Amygdala (tissue), 56 donors: ENCODE data around the gene ANK3.
A peak's percentile ranks its signal among the peaks of the same experiment; 100 is the strongest.

Experiments used
- DNase-seq, 56 donors: peaks; one replicate each; lab custom pipeline; 2025; lab: John Stamatoyannopoulos, UW

The ANK3 gene

DNA sequence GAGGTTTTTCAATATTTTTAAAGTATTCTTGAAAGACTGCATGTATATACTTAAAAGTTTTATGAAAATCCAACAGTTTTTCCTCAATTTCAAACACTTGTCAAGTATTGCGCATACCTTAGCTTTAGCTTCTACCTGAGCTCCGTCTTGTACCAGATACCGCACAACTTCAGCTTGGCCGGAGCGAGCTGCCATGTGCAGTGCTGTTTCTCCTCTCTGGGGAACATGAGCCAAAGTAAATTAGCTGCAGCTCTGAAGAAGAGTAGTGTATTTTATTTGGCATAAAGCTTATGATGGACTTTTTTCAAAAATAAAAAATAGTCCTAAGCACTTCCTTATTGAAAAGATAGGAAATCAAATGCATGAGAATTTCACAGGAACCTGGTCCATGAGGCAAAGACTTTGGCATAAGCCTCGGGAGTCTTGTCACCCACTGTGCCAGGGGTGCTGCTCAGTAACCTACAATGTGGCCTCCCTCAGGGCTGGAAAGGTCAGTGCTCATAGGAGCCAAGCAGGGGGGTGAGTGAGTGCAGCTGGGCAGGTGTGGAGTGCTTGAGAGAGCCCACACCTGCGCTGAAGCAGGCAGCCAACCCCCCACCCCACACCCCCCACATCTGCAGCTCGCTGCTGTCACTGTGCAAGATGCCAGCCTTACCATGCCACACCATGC lies 189.5 kb downstream of the ANK3 start:
- DNase-seq, result no peak

DNA sequence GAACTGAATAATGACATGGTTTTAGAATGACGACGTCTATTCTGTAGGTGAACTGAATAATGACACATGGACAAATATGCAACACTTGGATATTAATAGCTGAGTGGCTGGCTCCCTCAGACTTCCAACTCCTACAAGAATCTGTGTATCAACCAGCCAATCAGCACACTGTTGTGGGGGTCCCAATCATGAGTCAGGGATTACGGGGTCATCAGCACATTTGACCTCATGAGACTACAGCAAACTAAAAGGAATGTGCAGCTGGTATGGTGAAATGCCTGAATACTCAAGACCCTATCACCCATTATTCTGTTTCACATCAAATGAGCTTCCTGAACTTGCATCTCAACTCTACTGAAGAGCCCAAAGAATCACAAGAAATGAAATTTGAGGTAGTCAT lies 192.5 kb downstream of the ANK3 start:
- no peak for DNase-seq

DNA sequence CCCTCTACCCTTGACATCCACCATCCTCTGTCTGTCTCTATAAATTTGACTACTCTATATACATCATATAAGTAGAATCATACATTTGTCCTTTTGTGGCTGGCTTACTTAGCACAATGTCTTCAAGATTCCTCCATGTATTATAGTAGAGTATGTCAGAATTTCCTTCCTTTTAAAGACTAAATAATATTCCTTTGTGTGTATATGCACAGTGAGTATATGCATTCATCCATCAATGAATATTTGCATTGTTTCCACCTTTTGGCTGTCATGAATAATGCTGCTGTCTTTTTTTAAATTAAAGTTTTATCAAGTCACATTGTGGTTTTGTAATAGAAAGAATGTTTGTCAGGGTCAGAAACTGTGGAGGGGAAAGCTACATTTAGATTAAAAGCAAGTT lies 195.3 kb downstream of the ANK3 start:
- DNase-seq, result no peak

DNA sequence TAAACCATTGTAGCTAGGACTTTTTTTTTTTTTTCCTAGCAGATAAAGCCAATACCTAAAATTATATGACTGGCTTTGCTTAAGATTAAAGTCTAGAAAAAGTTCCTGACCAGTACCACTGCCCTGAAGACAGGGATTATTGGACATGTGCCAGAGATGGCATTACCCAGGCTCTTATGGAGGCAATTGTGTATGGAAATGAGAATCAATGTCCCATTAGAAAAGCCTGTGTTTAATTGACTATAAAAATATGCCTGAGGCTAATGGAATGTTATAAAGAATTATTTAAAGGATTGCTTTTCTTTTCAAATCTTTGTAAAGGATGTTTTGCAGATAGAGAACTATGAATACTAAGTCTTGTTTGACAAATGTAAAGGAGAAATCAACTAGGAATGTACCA lies 196.7 kb downstream of the ANK3 start:
- no peak for DNase-seq

DNA sequence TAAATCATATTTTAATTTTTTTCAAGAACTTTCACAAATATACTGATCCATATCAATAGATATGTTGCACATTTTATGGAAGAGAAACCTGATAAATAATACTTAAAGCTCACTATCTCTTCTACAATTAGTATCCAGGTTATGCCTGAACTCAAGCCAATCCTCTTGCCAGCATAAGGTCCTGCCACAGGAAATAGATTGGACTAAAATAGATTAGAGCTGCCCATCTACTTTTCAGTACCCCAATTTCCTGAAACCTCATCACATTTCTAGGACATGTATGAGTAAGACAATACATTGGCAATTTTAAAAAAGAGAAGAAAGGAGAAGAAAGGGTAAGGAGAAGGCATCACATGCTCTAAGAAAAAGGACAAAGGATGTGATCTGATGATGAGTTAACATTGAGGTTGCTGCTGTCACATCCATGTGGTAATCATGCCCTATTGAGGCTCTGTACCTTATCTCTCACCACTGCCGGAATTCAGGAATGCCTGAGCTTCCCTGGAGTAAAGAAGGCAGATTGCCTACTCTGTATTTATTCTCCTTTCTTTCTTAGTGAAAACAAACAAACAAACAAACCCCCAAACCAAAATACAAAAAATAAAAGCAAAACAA lies 199.7 kb downstream of the ANK3 start:
- no peak for DNase-seq

DNA sequence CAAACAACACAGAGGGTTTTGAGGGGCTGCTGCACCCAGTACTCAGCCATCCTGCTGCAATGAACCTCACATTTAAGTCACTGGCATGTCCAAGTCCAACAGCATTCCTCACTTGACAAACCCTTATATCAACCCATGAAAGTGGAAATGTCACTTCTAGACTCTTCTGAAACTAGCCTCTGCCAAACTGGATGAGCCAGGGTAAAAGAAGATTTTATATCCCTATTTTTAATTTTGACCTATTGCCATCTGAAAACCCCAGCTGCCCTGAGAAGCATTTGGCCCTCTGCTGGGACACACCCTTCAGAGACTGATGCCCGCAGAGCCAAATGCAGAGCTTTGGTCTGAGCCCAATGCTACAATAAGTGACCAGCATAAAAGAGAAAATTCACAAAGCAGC lies 201.1 kb downstream of the ANK3 start:
- no peak for DNase-seq

DNA sequence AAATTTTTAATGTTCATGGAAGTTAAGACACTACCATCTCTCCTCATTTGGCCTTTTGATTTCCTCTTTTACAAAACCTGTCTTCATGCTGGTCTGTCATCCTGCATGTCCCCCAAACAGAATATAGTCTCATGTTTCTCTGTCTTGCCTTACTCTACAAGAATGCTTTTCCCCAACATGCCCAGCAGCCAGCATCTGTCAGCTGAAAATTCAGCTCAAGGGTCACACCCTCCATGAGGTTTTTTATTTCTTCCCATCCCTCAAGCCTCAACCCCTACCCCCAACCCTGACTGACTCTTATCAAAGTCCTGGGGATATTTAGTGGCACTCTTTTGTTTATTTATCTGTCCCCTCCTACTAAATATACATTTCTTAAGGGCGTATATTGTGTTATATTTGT lies 202.0 kb downstream of the ANK3 start:
- DNase-seq, result no peak

DNA sequence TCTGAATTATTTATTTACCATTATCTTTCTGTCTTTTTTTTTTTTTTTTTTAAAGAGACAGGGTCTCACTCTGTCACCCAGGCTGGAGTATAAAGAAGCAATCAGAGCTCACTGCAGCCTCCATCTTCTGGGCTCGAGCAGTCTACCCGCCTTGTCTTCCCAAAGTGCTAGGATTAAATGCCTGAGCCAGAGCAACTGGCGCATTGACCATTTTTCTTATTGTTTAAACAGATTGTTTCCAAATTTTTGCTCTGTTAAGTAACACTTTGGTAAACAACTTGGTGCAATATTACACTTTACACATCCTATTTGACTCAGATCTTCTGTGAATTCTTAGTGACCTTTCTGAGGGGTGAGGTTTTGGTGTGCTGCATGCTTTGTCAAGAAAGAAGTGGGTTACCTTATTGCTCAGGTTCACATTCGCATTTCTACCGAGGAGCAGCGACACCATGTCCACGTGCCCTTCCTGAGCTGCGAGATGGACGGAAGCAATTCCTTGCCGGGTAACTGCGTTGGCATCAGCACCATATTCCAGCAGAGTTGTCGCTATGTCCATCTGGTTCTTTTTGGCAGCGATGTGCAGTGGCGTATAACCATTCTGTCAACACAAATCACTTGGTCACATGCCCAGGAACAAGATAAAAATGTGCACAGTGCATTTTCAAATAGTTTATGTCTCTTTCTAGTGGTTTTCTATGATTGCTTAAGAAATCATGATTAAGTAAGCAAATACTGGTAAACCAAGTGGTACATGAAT lies 203.2 kb downstream of the ANK3 start:
- peak in 23 of 56 donors; percentile 3 to 62 (median 19) for DNase-seq

DNA sequence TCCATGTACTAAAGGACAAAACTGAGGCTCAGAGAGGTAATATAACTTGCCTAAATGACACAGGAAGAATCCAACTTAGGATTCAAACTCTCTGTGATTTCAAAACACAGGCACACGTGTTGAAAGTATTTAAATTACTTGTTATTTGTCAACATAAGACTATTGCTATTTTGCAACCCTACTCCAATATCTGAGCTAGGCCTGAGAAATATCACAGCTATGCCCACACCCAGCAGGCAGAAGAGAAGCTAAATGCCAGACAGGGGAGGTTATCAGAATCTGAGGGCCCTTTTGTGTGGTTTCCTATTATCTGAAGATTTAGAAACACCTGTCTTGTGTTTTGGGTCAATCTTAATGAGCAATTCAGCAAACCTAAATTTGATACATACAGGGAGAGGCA lies 204.3 kb downstream of the ANK3 start:
- DNase-seq, result no peak

DNA sequence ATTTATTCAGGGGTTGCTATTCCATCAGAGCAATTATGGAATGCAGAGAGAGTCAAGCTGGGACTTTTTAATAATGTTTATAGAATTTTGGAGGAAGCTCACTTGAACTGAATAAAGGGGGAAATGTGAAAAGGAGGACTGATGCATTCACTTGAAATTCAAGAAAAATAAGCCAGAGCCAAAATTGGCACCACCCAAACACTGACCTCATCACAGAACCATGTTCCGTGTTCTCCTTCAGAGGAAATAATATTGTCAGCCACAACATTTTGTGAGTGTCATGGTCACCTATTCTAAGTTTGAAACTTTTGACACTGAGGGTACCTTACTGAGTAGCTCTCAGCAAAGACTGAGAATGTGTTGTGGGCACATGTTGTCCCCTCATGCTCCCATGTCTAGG lies 207.0 kb downstream of the ANK3 start:
- no peak for DNase-seq

DNA sequence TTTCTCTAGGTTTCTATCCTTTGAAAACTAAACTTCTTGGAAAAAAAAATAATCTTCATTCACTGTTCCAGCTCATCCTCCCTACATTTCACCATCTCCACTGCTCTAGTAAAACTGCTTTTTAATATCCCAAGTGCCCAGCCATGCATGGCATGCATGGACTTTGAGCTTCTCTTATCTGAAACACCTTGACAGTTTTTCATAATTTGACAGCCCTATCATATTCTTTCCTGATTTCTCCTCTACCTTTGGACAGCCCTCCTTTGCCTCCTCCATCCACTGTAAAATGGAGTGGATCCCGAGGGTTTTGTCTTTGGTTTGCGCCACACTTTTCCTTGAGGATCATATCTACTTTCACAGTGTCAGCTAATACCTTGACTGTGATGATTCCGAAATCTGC lies 212.8 kb downstream of the ANK3 start:
- DNase-seq, result no peak

DNA sequence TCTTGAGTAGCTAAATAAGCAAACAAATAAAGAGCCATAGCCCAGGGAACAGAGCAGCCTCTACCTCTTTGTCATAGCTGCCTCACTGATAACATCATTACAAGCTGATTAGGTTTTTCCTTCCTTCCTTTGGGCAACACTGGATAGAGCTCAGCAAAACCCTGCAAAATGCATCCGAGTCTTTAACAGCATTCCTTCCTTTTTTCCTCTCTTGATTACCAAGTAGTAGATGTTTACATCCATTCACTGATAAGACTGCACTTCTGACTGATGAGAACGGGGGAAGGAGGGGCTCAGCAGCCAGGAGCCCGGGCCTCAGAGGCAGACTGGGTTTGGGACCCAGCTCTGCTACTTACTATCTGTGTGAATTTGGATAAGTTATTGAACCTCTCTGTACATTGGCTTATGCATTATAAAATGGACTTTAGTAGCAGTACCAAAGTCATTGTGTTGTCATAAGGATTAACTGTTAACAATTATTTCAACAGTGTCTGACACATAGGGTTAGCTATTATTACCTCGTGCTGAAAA lies 214.2 kb downstream of the ANK3 start:
- no peak for DNase-seq

DNA sequence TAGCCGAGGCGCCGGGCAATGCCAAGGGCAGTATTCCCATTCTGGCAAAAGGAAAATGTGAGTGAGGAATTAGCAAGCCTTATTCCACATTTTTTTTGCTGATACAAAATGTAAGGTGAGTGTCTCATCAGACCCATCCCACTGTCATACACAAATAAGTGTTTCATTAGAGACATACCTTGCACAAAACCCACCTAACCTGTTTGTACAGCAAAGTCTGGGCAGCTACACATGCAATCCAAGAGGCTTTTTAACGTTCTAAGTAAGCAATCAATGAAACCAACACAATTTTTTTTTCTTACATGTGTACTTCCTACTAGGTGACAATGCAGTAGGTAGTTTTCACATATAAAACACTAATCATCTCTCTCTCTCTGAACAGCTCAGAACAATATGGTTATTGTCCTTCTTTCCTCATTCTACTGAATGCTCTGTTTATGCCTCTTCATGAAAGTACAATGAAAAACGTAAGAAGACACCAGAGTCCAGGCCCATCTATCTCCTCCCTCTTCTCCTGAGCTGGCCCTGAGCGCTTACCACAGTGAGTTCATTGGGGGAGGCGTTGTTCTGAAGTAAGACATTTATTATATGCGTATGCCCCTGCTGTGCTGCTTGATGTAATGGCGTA lies 217.2 kb downstream of the ANK3 start:
- DNase-seq, result no peak

DNA sequence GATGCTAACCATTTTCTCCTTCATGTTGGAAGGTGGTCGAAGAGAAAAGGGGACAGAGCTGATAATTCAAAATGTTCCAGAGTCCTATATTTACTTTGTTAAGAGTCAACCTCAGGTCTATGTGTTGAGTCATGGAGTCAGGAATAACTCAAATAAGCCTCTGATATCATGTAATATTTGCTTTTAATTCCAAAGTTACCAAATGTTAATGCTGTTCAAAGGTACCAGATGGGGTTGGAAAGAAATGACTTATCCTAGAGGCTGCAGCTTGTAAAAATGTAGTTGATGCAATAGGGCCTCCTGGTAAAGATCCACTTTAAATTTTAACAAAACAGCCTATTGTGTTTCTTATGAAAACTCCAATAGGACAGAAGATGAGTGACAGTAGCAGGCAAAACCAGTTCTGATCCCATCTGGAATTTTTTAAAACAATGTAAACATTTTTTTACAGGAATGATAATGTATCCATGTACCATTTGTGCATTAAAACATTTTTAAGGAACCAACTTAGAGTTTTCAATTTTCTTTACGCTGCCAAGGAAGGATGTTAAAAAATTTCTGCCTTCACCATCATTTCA lies 218.2 kb downstream of the ANK3 start:
- DNase-seq, result no peak

DNA sequence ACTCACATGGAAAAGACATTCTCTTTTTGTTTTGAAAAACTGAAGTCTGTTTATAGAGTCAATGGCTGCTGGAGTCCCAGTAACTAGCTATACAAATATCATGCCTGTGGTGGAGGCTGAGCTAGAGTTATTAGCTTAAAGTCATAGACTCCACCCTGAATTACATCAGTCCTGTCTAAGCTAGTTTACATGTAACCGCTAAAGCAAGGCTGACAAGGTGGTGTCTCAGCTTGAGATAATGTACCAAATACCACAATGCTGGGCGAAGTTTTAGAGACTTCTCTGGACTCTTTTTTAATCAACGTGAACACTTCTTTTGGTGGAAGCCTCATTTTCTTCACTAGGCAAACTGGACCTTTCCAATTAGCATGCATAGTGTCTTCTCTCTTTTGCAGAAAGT lies 219.4 kb downstream of the ANK3 start:
- no peak for DNase-seq

DNA sequence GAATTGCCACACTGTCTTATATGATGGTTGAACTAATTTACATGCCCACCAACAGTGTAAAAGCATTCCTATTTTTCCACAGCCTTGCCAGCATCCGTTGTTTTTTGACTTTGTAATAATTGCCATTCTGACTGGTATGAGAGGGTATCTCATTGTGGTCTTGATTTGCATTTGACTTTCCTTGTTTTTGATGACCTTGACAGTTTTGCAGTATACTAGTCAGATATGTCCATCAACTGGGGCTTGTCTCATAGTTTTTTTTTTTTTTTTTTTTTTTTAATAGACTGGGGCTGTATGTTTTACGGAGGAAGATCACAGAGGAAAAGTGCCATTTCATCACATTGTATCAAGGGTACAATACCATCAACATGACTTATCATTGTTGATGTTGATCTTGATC lies 220.6 kb downstream of the ANK3 start:
- DNase-seq, result no peak

DNA sequence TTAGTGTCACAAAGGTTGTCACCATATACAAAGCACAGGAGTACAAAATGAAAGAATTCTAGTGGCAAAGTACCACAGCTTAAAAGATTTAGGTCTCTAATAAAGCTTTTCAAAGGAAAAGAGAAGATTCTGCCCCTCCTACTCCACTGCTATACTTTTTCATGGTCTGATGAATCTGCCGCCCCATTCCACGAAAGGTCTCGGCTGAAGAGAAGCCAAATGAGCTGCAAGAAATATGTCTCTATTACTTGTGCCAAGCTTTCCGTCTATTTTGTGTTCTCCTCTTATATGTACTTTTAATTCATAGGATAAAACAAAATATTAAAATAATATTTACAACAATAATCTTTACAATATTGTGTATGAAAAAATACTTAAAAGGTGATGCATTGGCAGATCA lies 222.6 kb downstream of the ANK3 start:
- DNase-seq, result no peak

DNA sequence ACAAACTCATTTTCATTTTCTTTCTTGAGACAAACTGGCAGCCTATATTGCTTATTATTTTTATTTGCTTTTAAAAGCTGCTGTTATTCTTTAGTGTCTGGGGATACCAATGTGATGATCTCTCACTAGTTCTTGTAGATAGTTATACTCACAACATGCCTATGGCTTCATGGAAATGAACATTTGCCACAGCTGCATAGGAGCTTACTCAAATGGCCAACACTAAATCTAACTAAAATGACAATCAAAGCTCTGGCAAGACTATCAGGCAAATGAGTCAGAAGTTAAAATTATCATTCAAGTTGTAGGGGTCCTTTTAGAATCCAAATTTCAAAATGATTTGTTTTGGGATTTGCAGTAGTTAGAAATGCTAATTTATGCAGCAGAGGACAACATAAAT lies 225.9 kb downstream of the ANK3 start:
- no peak for DNase-seq

DNA sequence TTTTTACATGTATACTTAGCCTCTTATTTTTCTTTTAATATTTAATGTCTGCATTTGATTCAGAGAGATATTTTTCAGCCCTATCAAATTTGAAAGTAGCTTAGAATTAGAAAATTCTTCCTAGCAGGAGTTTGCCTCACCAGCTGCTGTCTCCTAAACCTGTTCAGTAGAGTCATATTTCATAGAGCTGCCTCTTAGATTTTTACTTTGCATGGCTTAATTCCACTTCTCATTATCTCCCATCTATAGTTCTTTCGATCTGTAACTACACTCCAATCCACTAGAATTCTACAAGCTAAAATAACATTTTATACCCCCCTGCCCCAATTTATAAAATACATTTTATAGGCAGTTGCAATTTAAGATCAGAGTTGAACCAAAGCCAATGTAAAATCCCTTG lies 227.0 kb downstream of the ANK3 start:
- no peak for DNase-seq

DNA sequence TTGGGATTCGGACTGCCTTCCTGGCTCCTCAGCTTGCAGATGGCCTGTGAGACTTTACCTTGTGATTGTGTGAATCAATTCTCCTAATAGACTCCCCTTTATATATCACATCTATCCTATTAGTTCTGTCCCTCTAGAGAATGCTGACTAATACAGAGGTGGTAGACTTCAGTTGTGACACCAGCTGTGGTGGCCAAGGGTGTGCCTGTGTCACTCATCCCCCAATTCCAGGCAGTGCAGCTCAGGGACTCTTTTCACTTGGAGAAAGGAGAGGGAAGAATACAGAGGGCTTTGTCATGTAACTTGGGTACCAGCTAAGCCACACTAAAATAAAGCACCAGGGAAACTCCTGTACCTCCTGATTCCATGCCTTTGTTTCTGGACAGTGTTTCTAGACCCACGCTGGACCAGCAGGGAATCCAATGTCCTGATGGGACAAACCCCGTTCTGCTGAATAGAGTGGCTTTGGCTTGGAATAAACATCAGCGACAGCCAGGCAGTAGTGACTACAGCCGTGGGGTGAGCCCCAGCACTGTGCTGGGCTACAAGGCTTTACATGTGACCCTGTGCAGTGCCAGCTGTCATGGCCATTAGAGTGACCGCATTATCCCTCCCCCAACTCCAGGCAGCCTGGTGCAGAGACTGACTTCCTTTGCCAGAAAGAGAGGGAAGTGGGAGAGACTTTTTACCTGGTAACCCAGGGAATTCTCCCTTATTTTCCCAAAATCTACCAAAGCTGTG lies 233.6 kb downstream of the ANK3 start:
- DNase-seq, result peak in 31 of 56 donors; percentile 2 to 65 (median 21)
